ENCODE results near the gene CCR6. TPM values are rescaled to one million over a fixed set of nuclear protein-coding genes. Genes with fewer than 3 reads are reported as not detected.

CCR6 gene
- total RNA-seq, 4 donors from 2014 or later = 1.3 TPM; not detected in 3

DNA sequence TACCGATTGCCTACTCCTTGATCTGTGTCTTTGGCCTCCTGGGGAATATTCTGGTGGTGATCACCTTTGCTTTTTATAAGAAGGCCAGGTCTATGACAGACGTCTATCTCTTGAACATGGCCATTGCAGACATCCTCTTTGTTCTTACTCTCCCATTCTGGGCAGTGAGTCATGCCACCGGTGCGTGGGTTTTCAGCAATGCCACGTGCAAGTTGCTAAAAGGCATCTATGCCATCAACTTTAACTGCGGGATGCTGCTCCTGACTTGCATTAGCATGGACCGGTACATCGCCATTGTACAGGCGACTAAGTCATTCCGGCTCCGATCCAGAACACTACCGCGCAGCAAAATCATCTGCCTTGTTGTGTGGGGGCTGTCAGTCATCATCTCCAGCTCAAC, 13.5 kb downstream of the CCR6 start:
- intact Hi-C loops (cut with DNase I; ENCODE audit: low total_unique reads) = no loop called here
- Histone ChIP-seq H3K9me3 (no peaks in the 10 kb centered on the region), H3K4me3 (no peak overlapping the region), H3K27ac (no peak overlapping the region), H3K4me1 (peaks cover 0 to 8% (median 3%) of the 10 kb centered on the region in 4 donors), H3K27me3 (no peaks in the 10 kb centered on the region), H3K36me3 (no peaks in the 10 kb centered on the region)
- in situ Hi-C loops (cut with MboI; ENCODE audit: low pct_ligation_motif_present in 1 of 4, low pct_unique_long_range_greater_than_20kb in 1 of 4, low sequenced_read_pairs in 3 of 4) = loop anchor here in 3 of 4 donors (10.0 to 25.0 kb wide), 4 partner anchors 124 to 374 kb away; partner anchors contain the start of gene CEP43 (in 1 of the 3)
- TF ChIP-seq POLR2A (IDR thresholded peaks at IDR 0.05) (no peak), EP300 (IDR thresholded peaks at IDR 0.05; ENCODE audit: low read depth) (no peak), POLR2AphosphoS5 (IDR thresholded peaks at IDR 0.05) (no peak)
- TF ChIP-seq, protein P1, sequence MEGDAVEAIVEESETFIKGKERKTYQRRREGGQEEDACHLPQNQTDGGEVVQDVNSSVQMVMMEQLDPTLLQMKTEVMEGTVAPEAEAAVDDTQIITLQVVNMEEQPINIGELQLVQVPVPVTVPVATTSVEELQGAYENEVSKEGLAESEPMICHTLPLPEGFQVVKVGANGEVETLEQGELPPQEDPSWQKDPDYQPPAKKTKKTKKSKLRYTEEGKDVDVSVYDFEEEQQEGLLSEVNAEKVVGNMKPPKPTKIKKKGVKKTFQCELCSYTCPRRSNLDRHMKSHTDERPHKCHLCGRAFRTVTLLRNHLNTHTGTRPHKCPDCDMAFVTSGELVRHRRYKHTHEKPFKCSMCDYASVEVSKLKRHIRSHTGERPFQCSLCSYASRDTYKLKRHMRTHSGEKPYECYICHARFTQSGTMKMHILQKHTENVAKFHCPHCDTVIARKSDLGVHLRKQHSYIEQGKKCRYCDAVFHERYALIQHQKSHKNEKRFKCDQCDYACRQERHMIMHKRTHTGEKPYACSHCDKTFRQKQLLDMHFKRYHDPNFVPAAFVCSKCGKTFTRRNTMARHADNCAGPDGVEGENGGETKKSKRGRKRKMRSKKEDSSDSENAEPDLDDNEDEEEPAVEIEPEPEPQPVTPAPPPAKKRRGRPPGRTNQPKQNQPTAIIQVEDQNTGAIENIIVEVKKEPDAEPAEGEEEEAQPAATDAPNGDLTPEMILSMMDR (IDR thresholded peaks at IDR 0.05) = no peak
- no peak for DNase-seq
- WGBS, 2 donors (ENCODE audit: low coverage in 1 of 2) = 91 to 94% methylated on average over 7 to 13 of the region's 13 CpGs

DNA sequence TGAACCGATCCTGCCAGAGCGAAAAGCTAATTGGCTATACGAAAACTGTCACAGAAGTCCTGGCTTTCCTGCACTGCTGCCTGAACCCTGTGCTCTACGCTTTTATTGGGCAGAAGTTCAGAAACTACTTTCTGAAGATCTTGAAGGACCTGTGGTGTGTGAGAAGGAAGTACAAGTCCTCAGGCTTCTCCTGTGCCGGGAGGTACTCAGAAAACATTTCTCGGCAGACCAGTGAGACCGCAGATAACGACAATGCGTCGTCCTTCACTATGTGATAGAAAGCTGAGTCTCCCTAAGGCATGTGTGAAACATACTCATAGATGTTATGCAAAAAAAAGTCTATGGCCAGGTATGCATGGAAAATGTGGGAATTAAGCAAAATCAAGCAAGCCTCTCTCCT, 14.2 kb downstream of the CCR6 start:
- in situ Hi-C loops (cut with MboI; ENCODE audit: low pct_ligation_motif_present in 1 of 4, low pct_unique_long_range_greater_than_20kb in 1 of 4, low sequenced_read_pairs in 3 of 4) = loop anchor here in 3 of 4 donors (10.0 to 25.0 kb wide), 4 partner anchors 125 to 375 kb away; partner anchors contain the start of gene CEP43 (in 1 of the 3)
- H3K27me3 ChIP-seq = no peaks in the 10 kb centered on the region
- 92 to 93% methylated on average over 5 to 10 of the region's 10 CpGs for WGBS, 2 donors (ENCODE audit: low coverage in 1 of 2)

DNA sequence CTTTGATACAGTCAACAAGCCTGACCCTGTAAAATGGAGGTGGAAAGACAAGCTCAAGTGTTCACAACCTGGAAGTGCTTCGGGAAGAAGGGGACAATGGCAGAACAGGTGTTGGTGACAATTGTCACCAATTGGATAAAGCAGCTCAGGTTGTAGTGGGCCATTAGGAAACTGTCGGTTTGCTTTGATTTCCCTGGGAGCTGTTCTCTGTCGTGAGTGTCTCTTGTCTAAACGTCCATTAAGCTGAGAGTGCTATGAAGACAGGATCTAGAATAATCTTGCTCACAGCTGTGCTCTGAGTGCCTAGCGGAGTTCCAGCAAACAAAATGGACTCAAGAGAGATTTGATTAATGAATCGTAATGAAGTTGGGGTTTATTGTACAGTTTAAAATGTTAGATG, 15.0 kb downstream of the CCR6 start:
- WGBS, 2 donors (ENCODE audit: low coverage in 1 of 2) = 62 to 70% methylated on average over 4 to 6 of the region's 6 CpGs
- H3K36me3 ChIP-seq = no peaks in the 10 kb centered on the region
- H3K27ac ChIP-seq = no peak overlapping the region
- H3K4me3 ChIP-seq = no peak overlapping the region
- in situ Hi-C loops (cut with MboI; ENCODE audit: low pct_ligation_motif_present in 1 of 4, low pct_unique_long_range_greater_than_20kb in 1 of 4, low sequenced_read_pairs in 3 of 4) (loop anchor here in 3 of 4 donors (10.0 to 25.0 kb wide), 4 partner anchors 126 to 376 kb away; partner anchors contain the start of gene CEP43 (in 1 of the 3)), intact Hi-C loops (cut with DNase I; ENCODE audit: low total_unique reads) (no loop called here)
- H3K27me3 ChIP-seq = no peaks in the 10 kb centered on the region
- H3K4me1 ChIP-seq = peaks cover 0 to 8% (median 3%) of the 10 kb centered on the region in 4 donors
- H3K9me3 ChIP-seq = no peaks in the 10 kb centered on the region
- DNase-seq = no peak
- no peak for TF ChIP-seq EP300 (IDR thresholded peaks at IDR 0.05; ENCODE audit: low read depth)
- no peak for TF ChIP-seq POLR2A (IDR thresholded peaks at IDR 0.05)
- TF ChIP-seq POLR2AphosphoS5 (IDR thresholded peaks at IDR 0.05) = no peak
- TF ChIP-seq, protein P1 (IDR thresholded peaks at IDR 0.05) = no peak

More for the DNA sequence above, 14.2 kb downstream of the CCR6 start:
- H3K27ac ChIP-seq = no peak overlapping the region
- no peak overlapping the region for H3K4me3 ChIP-seq
- intact Hi-C loops (cut with DNase I; ENCODE audit: low total_unique reads) = no loop called here
- H3K9me3 ChIP-seq = no peaks in the 10 kb centered on the region
- TF ChIP-seq, protein P1 (IDR thresholded peaks at IDR 0.05) = no peak
- TF ChIP-seq POLR2AphosphoS5 (IDR thresholded peaks at IDR 0.05) (no peak), EP300 (IDR thresholded peaks at IDR 0.05; ENCODE audit: low read depth) (no peak), POLR2A (IDR thresholded peaks at IDR 0.05) (no peak)
- H3K36me3 ChIP-seq = no peaks in the 10 kb centered on the region
- DNase-seq = no peak
- H3K4me1 ChIP-seq = peaks cover 0 to 8% (median 3%) of the 10 kb centered on the region in 4 donors

DNA sequence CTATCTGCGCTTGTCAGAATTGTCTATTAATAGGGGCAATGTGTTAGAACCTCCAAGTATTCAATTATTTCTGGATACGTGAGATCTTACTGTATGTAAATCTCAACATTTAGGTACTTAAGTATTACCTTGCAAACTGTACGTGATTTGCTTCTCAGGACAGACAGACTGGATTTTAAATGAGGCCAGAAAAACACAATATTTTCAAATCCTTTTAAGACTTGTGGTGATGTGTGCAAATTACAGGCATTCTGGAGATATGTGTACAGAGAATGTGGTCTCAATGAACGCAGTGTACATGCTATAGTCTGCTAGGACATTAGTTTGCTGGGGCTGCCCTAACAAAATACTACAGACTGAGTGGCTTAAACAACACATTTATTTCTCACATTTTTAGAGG, 16.9 kb downstream of the CCR6 start:
- no peaks in the 10 kb centered on the region for H3K27me3 ChIP-seq
- H3K36me3 ChIP-seq = no peaks in the 10 kb centered on the region
- H3K4me3 ChIP-seq = no peak overlapping the region
- intact Hi-C loops (cut with DNase I; ENCODE audit: low total_unique reads) (loop anchor here (10.0 kb wide), 1 partner anchor 365 kb away; no protein-coding TSS in a partner anchor), in situ Hi-C loops (cut with MboI; ENCODE audit: low pct_ligation_motif_present in 1 of 4, low pct_unique_long_range_greater_than_20kb in 1 of 4, low sequenced_read_pairs in 3 of 4) (loop anchor here (10.0 to 25.0 kb wide), 5 partner anchors 127 to 377 kb away; partner anchors contain the start of gene CEP43 (in 1 of the 4))
- TF ChIP-seq, protein P1 (IDR thresholded peaks at IDR 0.05) = no peak
- TF ChIP-seq POLR2AphosphoS5 (IDR thresholded peaks at IDR 0.05) = no peak
- no peak for TF ChIP-seq EP300 (IDR thresholded peaks at IDR 0.05; ENCODE audit: low read depth)
- no peak for TF ChIP-seq POLR2A (IDR thresholded peaks at IDR 0.05)
- H3K4me1 ChIP-seq = peaks cover 0 to 8% (median 3%) of the 10 kb centered on the region in 4 donors
- DNase-seq = no peak
- WGBS, 2 donors (ENCODE audit: low coverage in 1 of 2) = 91 to 96% methylated on average over 4 of the region's 4 CpGs
- no peak overlapping the region for H3K27ac ChIP-seq
- H3K9me3 ChIP-seq = no peaks in the 10 kb centered on the region
